AG09309 (cell line): ENCODE measurements around the gene FBXL4.
A peak's percentile ranks its signal among the peaks of the same experiment; 100 is the strongest.

Experiments used
- DNase-seq: peaks from one replicate; pipeline ENCODE4 v3.0.0-alpha.2; 2010; ENCODE audit warnings: low read depth
- H3K4me3 ChIP-seq: 2 replicates; pipeline ENCODE4 v1.5.1; 2011; ENCODE audit warnings: mild to moderate bottlenecking, low read depth, low read length, moderate library complexity; ENCODE audit not compliant: control insufficient read depth
- TF ChIP-seq, protein P1 (sequence below): IDR thresholded peaks from 2 replicates; pipeline ENCODE4 v1.5.1; 2011; ENCODE audit warnings: mild to moderate bottlenecking, low read depth, low read length, inconsistent platforms; ENCODE audit not compliant: insufficient read depth, control insufficient read depth; ENCODE audit errors: missing control alignments

Gene FBXL4

GRCh38 chr6:98847416-98847778 is 100.3 kb downstream of the FBXL4 start:
- H3K4me3 ChIP-seq, result no peak overlapping the region
- TF ChIP-seq, protein P1, sequence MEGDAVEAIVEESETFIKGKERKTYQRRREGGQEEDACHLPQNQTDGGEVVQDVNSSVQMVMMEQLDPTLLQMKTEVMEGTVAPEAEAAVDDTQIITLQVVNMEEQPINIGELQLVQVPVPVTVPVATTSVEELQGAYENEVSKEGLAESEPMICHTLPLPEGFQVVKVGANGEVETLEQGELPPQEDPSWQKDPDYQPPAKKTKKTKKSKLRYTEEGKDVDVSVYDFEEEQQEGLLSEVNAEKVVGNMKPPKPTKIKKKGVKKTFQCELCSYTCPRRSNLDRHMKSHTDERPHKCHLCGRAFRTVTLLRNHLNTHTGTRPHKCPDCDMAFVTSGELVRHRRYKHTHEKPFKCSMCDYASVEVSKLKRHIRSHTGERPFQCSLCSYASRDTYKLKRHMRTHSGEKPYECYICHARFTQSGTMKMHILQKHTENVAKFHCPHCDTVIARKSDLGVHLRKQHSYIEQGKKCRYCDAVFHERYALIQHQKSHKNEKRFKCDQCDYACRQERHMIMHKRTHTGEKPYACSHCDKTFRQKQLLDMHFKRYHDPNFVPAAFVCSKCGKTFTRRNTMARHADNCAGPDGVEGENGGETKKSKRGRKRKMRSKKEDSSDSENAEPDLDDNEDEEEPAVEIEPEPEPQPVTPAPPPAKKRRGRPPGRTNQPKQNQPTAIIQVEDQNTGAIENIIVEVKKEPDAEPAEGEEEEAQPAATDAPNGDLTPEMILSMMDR, result no peak
- DNase-seq, result no peak

- TF ChIP-seq, protein P1, result no peak
- no peak for DNase-seq
Measured at GRCh38 chr6:98846021-98846380, 101.7 kb downstream of the FBXL4 start.

DNA sequence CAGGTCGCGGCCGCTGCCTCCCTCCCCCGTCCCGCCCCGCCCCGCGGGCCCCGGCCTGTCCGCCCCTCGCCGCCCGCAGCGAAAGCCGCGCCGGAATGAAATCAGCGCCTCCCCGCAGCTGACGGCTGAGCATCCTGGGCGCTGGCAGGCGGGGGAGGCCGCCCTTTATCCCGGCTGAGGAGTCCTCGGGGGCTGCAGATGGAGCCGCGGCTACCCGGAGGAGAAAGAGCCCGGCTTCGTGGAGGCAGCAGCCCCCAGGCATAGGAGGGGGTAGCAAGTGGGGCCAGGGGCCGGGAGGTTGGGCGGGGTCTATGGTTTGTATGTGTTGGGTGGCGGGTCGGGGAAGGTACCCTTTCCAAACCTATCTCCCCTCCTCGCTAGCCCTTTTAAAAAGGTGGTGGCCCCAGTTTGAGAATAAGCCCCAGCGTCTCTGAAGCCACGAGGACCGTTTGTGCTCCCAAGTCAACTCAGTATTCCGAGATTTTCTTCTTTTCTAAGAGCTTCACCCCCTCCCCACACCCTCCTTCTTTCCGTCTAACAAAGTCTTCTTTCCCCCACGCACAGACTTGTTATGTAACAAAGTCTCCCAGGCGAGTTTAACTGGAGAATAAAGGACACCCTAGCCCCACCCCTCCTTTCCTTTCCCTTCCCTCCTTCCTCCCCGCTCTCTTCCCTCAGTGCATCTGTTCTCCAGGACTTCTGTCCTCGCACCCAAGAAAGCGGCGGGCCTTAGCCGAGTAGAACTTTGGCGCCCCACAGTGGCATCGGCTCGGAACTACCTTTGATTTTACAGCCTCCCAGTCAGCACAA is 102.3 kb downstream of the FBXL4 start:
- peak overlapping the region; percentile 22 for H3K4me3 ChIP-seq
- peak; percentile 46 for DNase-seq
- TF ChIP-seq, protein P1, result peak; percentile 94

More at GRCh38 chr6:98846021-98846380, 101.7 kb downstream of the FBXL4 start:
- no peak overlapping the region for H3K4me3 ChIP-seq

DNA sequence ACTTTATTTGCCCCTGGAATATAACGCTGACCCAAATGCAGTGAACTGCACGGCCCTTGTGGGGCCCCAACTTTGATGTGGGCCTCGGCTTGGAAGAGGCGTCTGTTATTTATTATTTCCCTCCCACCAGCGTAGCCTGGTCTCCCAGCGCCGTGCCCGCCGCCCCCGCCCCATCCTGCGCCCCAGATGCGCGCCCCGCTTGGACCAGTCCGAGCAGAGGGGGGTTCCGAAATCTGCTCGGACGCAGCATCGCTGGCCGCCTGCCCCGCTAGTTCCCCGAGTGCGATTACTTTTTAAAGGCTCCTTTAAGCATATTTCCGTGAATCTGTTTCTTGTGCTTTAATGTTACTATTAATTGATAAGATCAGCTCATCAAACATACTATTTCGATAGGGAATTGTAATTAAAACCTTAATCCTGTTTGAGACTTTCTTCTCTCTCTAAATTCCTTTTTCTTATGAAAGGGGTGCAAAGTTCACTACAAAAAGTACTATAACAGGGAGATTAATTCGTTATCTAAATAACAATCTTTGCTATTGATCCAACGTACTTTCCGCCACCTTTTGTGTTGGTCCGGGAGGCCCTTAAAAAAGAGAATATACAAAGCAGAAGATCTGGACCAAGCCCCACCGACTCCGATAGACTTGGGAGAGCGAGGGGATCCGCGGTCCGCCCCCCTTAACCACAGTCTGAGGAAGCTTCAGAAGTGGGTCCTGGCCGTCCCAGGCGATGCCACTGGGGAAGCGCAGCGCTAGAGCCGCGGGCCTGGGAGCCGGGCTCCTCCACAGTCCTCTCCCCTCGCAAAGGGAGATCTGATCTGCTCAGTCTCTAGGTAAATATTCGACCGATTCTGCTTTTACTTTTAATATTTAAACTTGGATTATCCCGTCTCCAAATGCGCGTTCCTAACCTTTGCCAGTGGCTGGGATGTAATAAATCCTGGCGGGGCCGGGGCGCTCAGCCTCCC is 103.2 kb downstream of the FBXL4 start:
- H3K4me3 ChIP-seq, result no peak overlapping the region; the same call in 1 of the 2 replicates
- TF ChIP-seq, protein P1, result no peak
- no peak for DNase-seq

GRCh38 chr6:98843271-98844243 is 104.2 kb downstream of the FBXL4 start:
- DNase-seq, result no peak
- H3K4me3 ChIP-seq, result no peak overlapping the region

More at GRCh38 chr6:98843271-98844243, 104.2 kb downstream of the FBXL4 start:
- TF ChIP-seq, protein P1, result no peak
